Pancreas (tissue), 10 donors: ENCODE results near the gene SLC25A44. TPM values are rescaled to one million over a fixed set of nuclear protein-coding genes. Genes with fewer than 3 reads are reported as not detected.

Experiments
- ATAC-seq, 4 donors: fragments of 200-7000 bp; cut with Tn5 transposase; one replicate each; pipeline versions ENCODE4 v1.8.0 to v1.9.1; 2020; ENCODE audit warnings: mild to moderate bottlenecking in 4 of 4, moderate library complexity in 4 of 4
- DNase-seq, 6 donors: peaks; one replicate each; pipeline ENCODE4 v3.0.0-alpha.2; 2020
- FAIRE-seq: peaks from 2 replicates; lab custom pipeline; 2012; peaks lifted over from hg19 to GRCh38; lab: Jason Lieb, UNC
- H3K27ac ChIP-seq, 4 donors: fragments of 200-600 bp; sonication (generic); 1 replicate in 3 of 4; 2 replicates in 1 of 4; pipeline versions ENCODE4 v1.5.0 to v1.8.0; 2020
- H3K27me3 ChIP-seq, 4 donors: fragments of 200-600 bp; one replicate each; pipeline ENCODE4 v1.8.0; 2021
- H3K36me3 ChIP-seq, 3 donors: fragments of 200-600 bp; sonication (generic) in 1 of 3; one replicate each; pipeline versions ENCODE4 v1.5.0 to v1.8.0; 2020 to 2021
- H3K4me1 ChIP-seq, 3 donors: fragments of 200-600 bp; one replicate each; pipeline ENCODE4 v1.8.0; 2021
- H3K4me3 ChIP-seq, 4 donors: fragments of 200-600 bp; sonication (generic) in 2 of 4; one replicate each; pipeline versions ENCODE4 v1.5.0 to v1.8.0; 2020 to 2021
- H3K9me3 ChIP-seq, 4 donors: fragments of 200-600 bp; one replicate each; pipeline ENCODE4 v1.8.0; 2021
- CTCF ChIP-seq, 4 donors: fragments of 200-600 bp; sonication (generic) in 3 of 4; IDR thresholded peaks; one replicate each; pipeline versions ENCODE4 v1.5.0 to v1.8.0; 2021; ENCODE audit warnings: antibody characterized with exemption in 4 of 4
- WGBS, 2 donors: extraction: QIAGEN DNeasy Blood & Tissue Kit; methylation state at CpG; one replicate each; pipeline ENCODE4 v1.1.7; 2013; 5-methylcytosine and 5-hydroxymethylcytosine counted together
- intact Hi-C, 3 donors: fragments of 100-400 bp; cut with DNase I; formaldehyde crosslinking; loops; one replicate each; pipeline versions ENCODE4 v1.11.1 to v1.14.2; 2022
- polyA plus RNA-seq, 2 donors: library from polyadenylated mRNA; stranded (reverse); fragments of 200-250 nt; gene quantifications; one replicate each; pipeline ENCODE4 v1.2.3, GENCODE V29; 2013
- total RNA-seq, 6 donors: library from RNA; stranded (reverse); fragmentation: NEBNext Ultra II Directional in 4 of 6; extraction: Animal tissue kit (Norgen Biotek cat#: 25700) in 4 of 6; gene quantifications; one replicate each; pipeline versions ENCODE4 v1.2.1 to v1.2.4, GENCODE V29; 2021 to 2023
- donor health status: healthy with polysubstance abuse.
- donor health status: DM: no; HTN: no; CAD: no; lungs with moderate emphysema.
- donor health status: DM: no; HTN: no; CAD: no.
- donor health status: control.
- donor health status: control.
- donor health status: Bipolar disorder and iron deficiency.
- donor health status: DM: yes; HTN: yes; CAD: no.
- donor health status: DM: no; HTN: no; CAD: no.
- donor health status: DM: no; HTN: no; CAD: no.
- donor health status: DM: yes; HTN: yes; CAD: no.

The SLC25A44 gene
- total and polyA plus RNA-seq, 8 donors, result 4.0 to 11.4 (median 6.7) TPM

GRCh38 chr1:156155756-156156510 lies 38.0 kb upstream of the SLC25A44 start:
- Histone ChIP-seq H3K9me3 (no peaks in the 10 kb centered on the region), H3K27ac (no peak overlapping the region), H3K27me3 (no peaks in the 10 kb centered on the region), H3K36me3 (no peaks in the 10 kb centered on the region), H3K4me1 (no peaks in the 10 kb centered on the region), H3K4me3 (no peak overlapping the region)
- no peak for TF ChIP-seq CTCF (IDR thresholded peaks at IDR 0.05)
- intact Hi-C loops, result loop anchor here in 1 of 3 donors (10.0 kb wide), 1 partner anchor 49 kb away; no protein-coding TSS in a partner anchor
- DNase-seq, result no peak
- 60% methylated on average over 12 of the region's 12 CpGs for WGBS, 2 donors
- no peak for FAIRE-seq
- ATAC-seq, result no peak

GRCh38 chr1:156157506-156157905 lies 36.4 kb upstream of the SLC25A44 start:
- no peak for ATAC-seq
- intact Hi-C loops, result loop anchor here in 1 of 3 donors (10.0 kb wide), 1 partner anchor 47 kb away; no protein-coding TSS in a partner anchor
- 74 to 80% methylated on average over 3 of the region's 3 CpGs for whole genome bisulfite sequencing, 2 donors
- TF ChIP-seq CTCF (IDR thresholded peaks at IDR 0.05), result no peak
- DNase-seq, result no peak
- Histone ChIP-seq H3K36me3 (no peaks in the 10 kb centered on the region), H3K27ac (no peak overlapping the region), H3K9me3 (no peaks in the 10 kb centered on the region), H3K4me1 (no peaks in the 10 kb centered on the region), H3K4me3 (no peak overlapping the region), H3K27me3 (no peaks in the 10 kb centered on the region)
- no peak for FAIRE-seq

GRCh38 chr1:156157966-156158365 lies 35.9 kb upstream of the SLC25A44 start:
- no peak for TF ChIP-seq CTCF (IDR thresholded peaks at IDR 0.05)
- Histone ChIP-seq H3K27me3 (no peaks in the 10 kb centered on the region), H3K27ac (no peak overlapping the region), H3K4me3 (no peak overlapping the region), H3K36me3 (no peaks in the 10 kb centered on the region), H3K4me1 (no peaks in the 10 kb centered on the region), H3K9me3 (no peaks in the 10 kb centered on the region)
- FAIRE-seq, result no peak
- no peak for ATAC-seq
- DNase-seq, result no peak
- WGBS, 2 donors, result 67 to 81% methylated on average over 5 of the region's 5 CpGs
- intact Hi-C loops, result loop anchor here in 1 of 3 donors (10.0 kb wide), 1 partner anchor 47 kb away; no protein-coding TSS in a partner anchor

- WGBS, 2 donors, result 76 to 77% methylated on average over 13 of the region's 13 CpGs
- peak in 1 of 4 donors; percentile 3 for ATAC-seq
- H3K36me3 ChIP-seq, result no peaks in the 10 kb centered on the region
- H3K4me1 ChIP-seq, result no peaks in the 10 kb centered on the region
- FAIRE-seq, result no peak
- TF ChIP-seq CTCF (IDR thresholded peaks at IDR 0.05), result no peak
- H3K27me3 ChIP-seq, result no peaks in the 10 kb centered on the region
- no peak for DNase-seq
- H3K4me3 ChIP-seq, result peak overlapping the region in 1 of 4 donors; percentile 50
- H3K9me3 ChIP-seq, result no peaks in the 10 kb centered on the region
- no peak overlapping the region for H3K27ac ChIP-seq
- intact Hi-C loops, result loop anchor here in 1 of 3 donors (10.0 kb wide), 1 partner anchor 45 kb away; no protein-coding TSS in a partner anchor
Measured at GRCh38 chr1:156160000-156160742, 33.7 kb upstream of the SLC25A44 start.
